Upper lobe of left lung (tissue), 4 donors: ENCODE results near the gene ATP2B2.

Source experiments
- CTCF ChIP-seq, 6 experiments: fragments of 450-650 bp in 4 of 6; fragments of 200-600 bp in 2 of 6; sonication (generic) in 2 of 6; IDR thresholded peaks; one replicate each; pipeline ENCODE4 v1.5.1; 2016 to 2019; ENCODE audit warnings: antibody characterized with exemption in 6 of 6
- EP300 ChIP-seq, 4 donors: sonication (generic); formaldehyde crosslinking; IDR thresholded peaks; one replicate each; pipeline ENCODE4 v1.5.1; 2017; ENCODE audit warnings: antibody characterized with exemption in 4 of 4, control low read depth in 2 of 4
- POLR2A ChIP-seq, 4 donors: fragments of 450-650 bp; IDR thresholded peaks; one replicate each; pipeline ENCODE4 v1.5.1; 2016 to 2017; ENCODE audit warnings: antibody characterized with exemption in 4 of 4, mild to moderate bottlenecking in 2 of 4

DNA sequence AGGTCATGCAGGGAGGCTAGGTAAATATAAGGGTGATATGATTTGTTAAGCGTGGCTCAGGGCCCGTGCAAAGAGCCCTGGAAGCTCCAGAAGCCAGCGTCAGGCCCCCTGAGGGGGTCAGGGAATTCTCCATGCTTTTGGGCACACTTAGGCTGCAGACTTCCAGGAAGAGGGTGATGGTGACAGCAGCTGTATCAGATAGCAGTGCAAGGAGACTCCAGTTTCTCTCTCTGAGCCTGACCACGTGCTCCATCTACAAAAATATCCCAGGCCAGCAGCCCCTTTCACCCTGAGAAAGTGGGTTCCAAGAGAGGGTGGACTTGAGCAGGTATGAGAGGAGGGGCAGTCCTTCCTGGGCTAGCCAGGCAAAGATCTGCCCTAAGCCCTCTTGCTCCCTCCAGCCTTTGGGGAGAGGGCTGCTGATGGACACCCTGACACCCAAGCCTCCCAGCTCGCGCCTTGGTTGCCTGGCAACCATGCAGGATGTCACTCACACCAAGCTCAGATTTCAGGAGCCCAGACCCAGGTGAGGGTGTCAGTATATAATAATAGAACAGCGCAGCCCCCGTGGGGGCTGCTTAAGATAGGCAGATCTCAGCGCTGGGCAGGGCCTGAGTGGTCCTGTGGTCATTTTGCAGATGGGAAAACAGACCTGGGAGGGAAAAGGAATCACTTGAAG is 35.8 kb downstream of the ATP2B2 start:
- TF ChIP-seq CTCF (IDR thresholded peaks at IDR 0.05) (no peak), EP300 (IDR thresholded peaks at IDR 0.05) (no peak), POLR2A (IDR thresholded peaks at IDR 0.05) (no peak)
